ENCODE measurements around the gene ATL2.

DNA sequence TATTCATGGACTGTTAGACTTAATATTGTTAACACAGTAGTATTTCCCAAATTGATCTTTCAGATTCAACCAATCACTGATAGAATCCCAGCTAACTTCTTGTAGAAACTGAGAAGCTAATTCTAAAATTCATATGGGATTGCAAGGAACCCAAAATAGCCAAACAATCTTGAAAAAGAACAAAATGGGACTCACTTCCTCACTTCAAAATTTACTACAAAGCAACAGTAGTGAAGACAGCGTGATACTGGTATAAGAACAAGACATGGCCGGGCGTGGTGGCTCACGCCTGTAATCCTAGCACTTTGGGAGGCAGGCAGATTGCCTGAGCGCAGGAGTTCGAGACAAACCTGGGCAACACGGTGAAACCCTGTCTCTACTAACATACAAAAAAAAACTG lies 46.3 kb downstream of the ATL2 start:
- TF ChIP-seq, protein P1, sequence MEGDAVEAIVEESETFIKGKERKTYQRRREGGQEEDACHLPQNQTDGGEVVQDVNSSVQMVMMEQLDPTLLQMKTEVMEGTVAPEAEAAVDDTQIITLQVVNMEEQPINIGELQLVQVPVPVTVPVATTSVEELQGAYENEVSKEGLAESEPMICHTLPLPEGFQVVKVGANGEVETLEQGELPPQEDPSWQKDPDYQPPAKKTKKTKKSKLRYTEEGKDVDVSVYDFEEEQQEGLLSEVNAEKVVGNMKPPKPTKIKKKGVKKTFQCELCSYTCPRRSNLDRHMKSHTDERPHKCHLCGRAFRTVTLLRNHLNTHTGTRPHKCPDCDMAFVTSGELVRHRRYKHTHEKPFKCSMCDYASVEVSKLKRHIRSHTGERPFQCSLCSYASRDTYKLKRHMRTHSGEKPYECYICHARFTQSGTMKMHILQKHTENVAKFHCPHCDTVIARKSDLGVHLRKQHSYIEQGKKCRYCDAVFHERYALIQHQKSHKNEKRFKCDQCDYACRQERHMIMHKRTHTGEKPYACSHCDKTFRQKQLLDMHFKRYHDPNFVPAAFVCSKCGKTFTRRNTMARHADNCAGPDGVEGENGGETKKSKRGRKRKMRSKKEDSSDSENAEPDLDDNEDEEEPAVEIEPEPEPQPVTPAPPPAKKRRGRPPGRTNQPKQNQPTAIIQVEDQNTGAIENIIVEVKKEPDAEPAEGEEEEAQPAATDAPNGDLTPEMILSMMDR (conservative IDR thresholded peaks at IDR 0.05 in 1 of 2, IDR thresholded peaks at IDR 0.05 in 1 of 2; ENCODE audit: low read depth in 1 of 2, low read length in 2 of 2): no peak
- TF ChIP-seq EZH2 (IDR thresholded peaks at IDR 0.05; ENCODE audit: low read length, missing control alignments): no peak

All from fibroblast of lung (primary cell).